Measurements from ENCODE around the gene MRPL36. TPM values are rescaled to one million over a fixed set of nuclear protein-coding genes. Genes with fewer than 3 reads are reported as not detected.

The MRPL36 gene
- total and polyA plus RNA-seq, 9 of the 15 experiments (the other 6 are each of a cell fraction or from before 2014, with no cell fraction given): 78.3 to 557 (median 124) TPM

DNA sequence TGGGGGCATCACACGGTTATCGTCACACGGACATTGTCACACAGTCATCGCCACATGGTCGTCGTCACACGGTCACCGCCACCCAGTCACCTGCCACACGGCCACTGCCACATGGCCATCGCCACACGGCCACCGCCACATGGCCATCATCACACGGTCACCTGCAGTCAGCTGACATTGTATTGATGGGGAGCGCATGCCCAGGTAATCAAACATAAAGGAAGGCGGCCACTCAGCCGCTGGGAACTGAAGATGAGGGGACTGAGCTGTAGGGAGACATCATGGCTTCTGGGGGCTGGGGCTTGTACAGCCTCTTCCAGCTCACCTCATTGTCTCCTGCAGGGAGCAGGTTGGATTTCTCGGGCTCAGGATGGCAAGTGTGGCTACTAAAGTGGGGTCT, 49.2 kb downstream of the MRPL36 start (continued):
- TF ChIP-seq, protein P1, sequence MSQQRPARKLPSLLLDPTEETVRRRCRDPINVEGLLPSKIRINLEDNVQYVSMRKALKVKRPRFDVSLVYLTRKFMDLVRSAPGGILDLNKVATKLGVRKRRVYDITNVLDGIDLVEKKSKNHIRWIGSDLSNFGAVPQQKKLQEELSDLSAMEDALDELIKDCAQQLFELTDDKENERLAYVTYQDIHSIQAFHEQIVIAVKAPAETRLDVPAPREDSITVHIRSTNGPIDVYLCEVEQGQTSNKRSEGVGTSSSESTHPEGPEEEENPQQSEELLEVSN (IDR thresholded peaks at IDR 0.05; ENCODE audit: borderline replicate concordance in 1 of 2, extremely low read depth in 1 of 2, insufficient read depth in 1 of 2, insufficient read length in 1 of 2, low read depth in 1 of 2, low read length in 1 of 2, poor library complexity in 1 of 2, severe bottlenecking in 1 of 2): peak in 1 of 2 experiments; percentile 55
- no peak for TF ChIP-seq BACH1 (tag; IDR thresholded peaks at IDR 0.05)
- TF ChIP-seq, protein P2, sequence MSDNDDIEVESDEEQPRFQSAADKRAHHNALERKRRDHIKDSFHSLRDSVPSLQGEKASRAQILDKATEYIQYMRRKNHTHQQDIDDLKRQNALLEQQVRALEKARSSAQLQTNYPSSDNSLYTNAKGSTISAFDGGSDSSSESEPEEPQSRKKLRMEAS (CRISPR knock-in tag; IDR thresholded peaks at IDR 0.05): peak; percentile 17; the same call in 1 of the 2 replicates

DNA sequence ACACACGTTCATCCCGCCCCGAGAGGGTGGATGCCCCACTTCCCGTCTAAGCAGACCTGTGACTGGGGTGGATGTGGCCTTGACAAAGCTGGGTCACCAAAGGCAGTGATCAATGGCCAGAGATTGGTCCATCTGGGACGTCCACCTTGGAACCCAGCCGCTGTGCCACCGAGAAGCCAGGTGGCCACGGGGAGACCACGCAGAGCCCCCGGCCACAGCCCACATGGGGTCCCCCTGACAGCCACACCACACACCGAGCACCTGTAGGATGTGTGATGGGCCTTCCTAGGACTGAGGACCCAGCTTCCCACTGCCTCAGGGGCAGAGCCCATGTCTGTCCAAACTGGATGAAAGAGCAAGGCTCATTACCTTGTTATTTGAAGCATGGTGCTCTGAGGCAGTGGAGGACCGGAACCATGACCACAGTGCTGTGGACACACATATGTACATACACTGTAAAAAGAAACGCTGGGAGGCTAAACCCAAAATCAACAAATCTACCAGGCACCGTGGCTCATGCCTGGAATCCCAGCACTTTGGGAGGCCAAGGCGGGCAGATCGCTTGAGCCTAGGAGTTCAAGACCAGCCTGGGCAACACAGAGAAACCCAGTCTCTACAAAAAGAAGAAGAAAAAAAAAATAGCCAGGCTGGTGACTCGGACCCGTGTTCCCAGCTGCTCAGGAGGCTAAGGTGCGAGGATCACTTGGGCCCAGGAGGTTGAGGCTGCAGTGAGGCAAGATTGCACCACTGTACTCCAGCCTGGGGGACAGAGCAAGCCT, 50.1 kb downstream of the MRPL36 start:
- ATAC-seq (no peak), DNase-seq (ENCODE audit: extremely low read depth in 1 of 4, low spot score in 3 of 4) (no peak), FAIRE-seq (no peak)
- no peaks in the 10 kb centered on the region for H3K9me3 ChIP-seq (replicated peaks; ENCODE audit: control insufficient read depth, insufficient read depth, low read depth, low read length)
- H3K27me3 ChIP-seq (ENCODE audit: control insufficient read depth in 2 of 2, insufficient read depth in 2 of 2, low read length in 2 of 2): peaks cover 67 to 96% of the 10 kb centered on the region in 2 experiments
- peaks cover 0 to 15% of the 10 kb centered on the region in 2 experiments; a peak in 2 of 5 replicates for H3K4me1 ChIP-seq (replicated peaks in 1 of 2; ENCODE audit: control insufficient read depth in 2 of 2, insufficient read depth in 2 of 2, low read length in 2 of 2)
- H3K36me3 ChIP-seq (ENCODE audit: control insufficient read depth, insufficient read depth, low read length): no peaks in the 10 kb centered on the region
- ChIA-PET CTCF (ENCODE audit: low intra/inter-chr PET ratio) (no interaction called here), POLR2A (interaction anchor here (0.7 to 1.1 kb wide), 3 partner anchors 22 to 380 kb away, joined by 3 to 4 read pairs (median 3); no protein-coding TSS in a partner anchor)
- in situ Hi-C loops (cut with MboI) (loop anchor here (10.0 kb wide), 1 partner anchor 285 kb away; no protein-coding TSS in a partner anchor), intact Hi-C loops (cut with micrococcal nuclease) (no loop called here)
- no peak overlapping the region for H2AFZ ChIP-seq (ENCODE audit: low read depth, low read length)
- H3K9ac ChIP-seq (ENCODE audit: insufficient read depth in 1 of 2, low read depth in 2 of 2, low read length in 2 of 2): no peak overlapping the region
- H3K79me2 ChIP-seq (ENCODE audit: control insufficient read depth, insufficient read depth, low read length): no peaks in the 10 kb centered on the region
- no peak overlapping the region for H3K4me2 ChIP-seq (ENCODE audit: insufficient read depth, low read length)
- no peak overlapping the region for H3K27ac ChIP-seq (ENCODE audit: extremely low read depth, low read depth, low read length)
- no peak overlapping the region for H3K4me3 ChIP-seq
- WGBS (ENCODE audit: insufficient coverage, low coverage, missing lambda C conversion rate): 2% methylated on average over 19 of the region's 19 CpGs
- H4K20me1 ChIP-seq (replicated peaks; ENCODE audit: control insufficient read depth, insufficient read depth, low read length): 0 out of 2 replicates have a peak, but pooled peaks cover 6% of the 10 kb centered on the region
- BruUV-seq (replicated peaks): no TSS peak
- H3K9me1 ChIP-seq (ENCODE audit: control insufficient read depth, insufficient read depth, low read length): no peaks in the 10 kb centered on the region
- no peak for TF ChIP-seq NELFE (IDR thresholded peaks at IDR 0.05; ENCODE audit: insufficient read depth, insufficient read length)
- no peak for TF ChIP-seq ZSCAN32 (CRISPR knock-in tag; IDR thresholded peaks at IDR 0.05)
- no peak for TF ChIP-seq ZFP30 (CRISPR knock-in tag; IDR thresholded peaks at IDR 0.05; ENCODE audit: borderline replicate concordance)
- TF ChIP-seq RCOR1 (IDR thresholded peaks at IDR 0.05; ENCODE audit: borderline replicate concordance in 1 of 2, low read depth in 2 of 2, low read length in 2 of 2): no peak
- TF ChIP-seq U2AF2 (optimal IDR thresholded peaks at IDR 0.05; ENCODE audit: low read depth, low read length): no peak
- TF ChIP-seq BRF1 (IDR thresholded peaks at IDR 0.05; ENCODE audit: borderline replicate concordance, extremely low read depth, insufficient read length): no peak
- no peak for TF ChIP-seq ZNF133 (CRISPR knock-in tag; IDR thresholded peaks at IDR 0.05)
- TF ChIP-seq YY1 (IDR thresholded peaks at IDR 0.05; ENCODE audit: borderline replicate concordance in 1 of 3, control insufficient read depth in 1 of 3, extremely low read depth in 1 of 3, insufficient read depth in 3 of 3, insufficient read length in 1 of 3, insufficient replicate concordance in 2 of 3, low read depth in 1 of 3, low read length in 2 of 3): no peak
- TF ChIP-seq ZNF232 (CRISPR knock-in tag; IDR thresholded peaks at IDR 0.05): no peak
- TF ChIP-seq ZNF584 (CRISPR knock-in tag; IDR thresholded peaks at IDR 0.05; ENCODE audit: low read depth): no peak
- no peak for TF ChIP-seq NR1H2 (CRISPR knock-in tag; IDR thresholded peaks at IDR 0.05)
- TF ChIP-seq, protein P3, sequence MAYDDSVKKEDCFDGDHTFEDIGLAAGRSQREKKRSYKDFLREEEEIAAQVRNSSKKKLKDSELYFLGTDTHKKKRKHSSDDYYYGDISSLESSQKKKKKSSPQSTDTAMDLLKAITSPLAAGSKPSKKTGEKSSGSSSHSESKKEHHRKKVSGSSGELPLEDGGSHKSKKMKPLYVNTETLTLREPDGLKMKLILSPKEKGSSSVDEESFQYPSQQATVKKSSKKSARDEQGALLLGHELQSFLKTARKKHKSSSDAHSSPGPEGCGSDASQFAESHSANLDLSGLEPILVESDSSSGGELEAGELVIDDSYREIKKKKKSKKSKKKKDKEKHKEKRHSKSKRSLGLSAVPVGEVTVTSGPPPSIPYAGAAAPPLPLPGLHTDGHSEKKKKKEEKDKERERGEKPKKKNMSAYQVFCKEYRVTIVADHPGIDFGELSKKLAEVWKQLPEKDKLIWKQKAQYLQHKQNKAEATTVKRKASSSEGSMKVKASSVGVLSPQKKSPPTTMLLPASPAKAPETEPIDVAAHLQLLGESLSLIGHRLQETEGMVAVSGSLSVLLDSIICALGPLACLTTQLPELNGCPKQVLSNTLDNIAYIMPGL (CRISPR knock-in tag; IDR thresholded peaks at IDR 0.05): no peak

Data from K562 (cell line).